PC-9 (cell line): ENCODE results near the gene NEO1.

Source experiments
- EZH2 ChIP-seq: fragments of 200-600 bp; sonication (generic); IDR thresholded peaks from 2 replicates; pipeline ENCODE4 v1.8.0; 2017; ENCODE audit warnings: antibody characterized with exemption, low read depth
- TF ChIP-seq, protein P1 (sequence below): fragments of 200-600 bp; sonication (generic); conservative IDR thresholded peaks from 2 replicates; pipeline ENCODE4 v1.6.1; 2017; ENCODE audit warnings: mixed run types, antibody characterized with exemption, mild to moderate bottlenecking, moderate library complexity

GRCh38 chr15:73049564-73050215 is 2.6 kb upstream of the NEO1 start:
- TF ChIP-seq, protein P1, sequence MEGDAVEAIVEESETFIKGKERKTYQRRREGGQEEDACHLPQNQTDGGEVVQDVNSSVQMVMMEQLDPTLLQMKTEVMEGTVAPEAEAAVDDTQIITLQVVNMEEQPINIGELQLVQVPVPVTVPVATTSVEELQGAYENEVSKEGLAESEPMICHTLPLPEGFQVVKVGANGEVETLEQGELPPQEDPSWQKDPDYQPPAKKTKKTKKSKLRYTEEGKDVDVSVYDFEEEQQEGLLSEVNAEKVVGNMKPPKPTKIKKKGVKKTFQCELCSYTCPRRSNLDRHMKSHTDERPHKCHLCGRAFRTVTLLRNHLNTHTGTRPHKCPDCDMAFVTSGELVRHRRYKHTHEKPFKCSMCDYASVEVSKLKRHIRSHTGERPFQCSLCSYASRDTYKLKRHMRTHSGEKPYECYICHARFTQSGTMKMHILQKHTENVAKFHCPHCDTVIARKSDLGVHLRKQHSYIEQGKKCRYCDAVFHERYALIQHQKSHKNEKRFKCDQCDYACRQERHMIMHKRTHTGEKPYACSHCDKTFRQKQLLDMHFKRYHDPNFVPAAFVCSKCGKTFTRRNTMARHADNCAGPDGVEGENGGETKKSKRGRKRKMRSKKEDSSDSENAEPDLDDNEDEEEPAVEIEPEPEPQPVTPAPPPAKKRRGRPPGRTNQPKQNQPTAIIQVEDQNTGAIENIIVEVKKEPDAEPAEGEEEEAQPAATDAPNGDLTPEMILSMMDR: no peak
- TF ChIP-seq EZH2: no peak
